Stimulated activated naive CD8-positive, alpha-beta T cell treated with anti-CD3 and anti-CD28 coated beads, Interleukin-15, Interleukin-2, amounts not matched to agents 100 ng/mL and 50 ng/mL, for 24 hours (primary cell): ENCODE measurements around the gene NTRK2.

ENCODE experiments used
- H3K27ac Mint-ChIP-seq: one replicate; pipeline ENCODE4 v1.8.0; 2021; ENCODE audit warnings: mild to moderate bottlenecking, mixed read lengths
- H3K27me3 Mint-ChIP-seq: one replicate; pipeline ENCODE4 v1.8.0; 2021; ENCODE audit warnings: mixed read lengths
- H3K36me3 Mint-ChIP-seq: one replicate; pipeline ENCODE4 v1.8.0; 2021; ENCODE audit warnings: low read depth, mixed read lengths
- H3K4me1 Mint-ChIP-seq: one replicate; pipeline ENCODE4 v1.8.0; 2021; ENCODE audit warnings: low read depth, mixed read lengths
- H3K4me3 Mint-ChIP-seq: one replicate; pipeline ENCODE4 v1.8.0; 2021; ENCODE audit warnings: mild to moderate bottlenecking, mixed read lengths
- H3K9me3 Mint-ChIP-seq: one replicate; pipeline ENCODE4 v1.8.0; 2021; ENCODE audit warnings: mixed read lengths

Gene NTRK2

GRCh38 chr9:84822589-84823233 lies 153.2 kb downstream of the NTRK2 start:
- no peaks in the 10 kb centered on the region for H3K36me3 Mint-ChIP-seq
- H3K27ac Mint-ChIP-seq, result no peak overlapping the region
- H3K9me3 Mint-ChIP-seq, result no peaks in the 10 kb centered on the region
- no peak overlapping the region for H3K4me3 Mint-ChIP-seq
- H3K4me1 Mint-ChIP-seq, result no peaks in the 10 kb centered on the region
- H3K27me3 Mint-ChIP-seq, result peaks cover 5% of the 10 kb centered on the region

- Mint-ChIP-seq H3K9me3 (no peaks in the 10 kb centered on the region), H3K4me1 (no peaks in the 10 kb centered on the region), H3K36me3 (no peaks in the 10 kb centered on the region), H3K27me3 (peaks cover 8% of the 10 kb centered on the region), H3K4me3 (no peak overlapping the region), H3K27ac (no peak overlapping the region)
These were observed 154.1 kb downstream of the NTRK2 start for GRCh38 chr9:84823421-84824271.

GRCh38 chr9:84827216-84827765 lies 157.8 kb downstream of the NTRK2 start:
- no peaks in the 10 kb centered on the region for H3K36me3 Mint-ChIP-seq
- H3K27ac Mint-ChIP-seq, result no peak overlapping the region
- peaks cover 7% of the 10 kb centered on the region for H3K27me3 Mint-ChIP-seq

GRCh38 chr9:84828046-84828445 lies 158.5 kb downstream of the NTRK2 start:
- peaks cover 7% of the 10 kb centered on the region for H3K27me3 Mint-ChIP-seq
- no peak overlapping the region for H3K27ac Mint-ChIP-seq
- no peaks in the 10 kb centered on the region for H3K36me3 Mint-ChIP-seq
- no peak overlapping the region for H3K4me3 Mint-ChIP-seq
- H3K9me3 Mint-ChIP-seq, result no peaks in the 10 kb centered on the region
- no peaks in the 10 kb centered on the region for H3K4me1 Mint-ChIP-seq

More at GRCh38 chr9:84827216-84827765, 157.8 kb downstream of the NTRK2 start:
- H3K4me3 Mint-ChIP-seq, result no peak overlapping the region
- H3K9me3 Mint-ChIP-seq, result no peaks in the 10 kb centered on the region
- no peaks in the 10 kb centered on the region for H3K4me1 Mint-ChIP-seq

- no peak overlapping the region for H3K27ac Mint-ChIP-seq
- H3K36me3 Mint-ChIP-seq, result no peaks in the 10 kb centered on the region
- H3K27me3 Mint-ChIP-seq, result peaks cover 7% of the 10 kb centered on the region
- no peak overlapping the region for H3K4me3 Mint-ChIP-seq
- no peaks in the 10 kb centered on the region for H3K9me3 Mint-ChIP-seq
- H3K4me1 Mint-ChIP-seq, result no peaks in the 10 kb centered on the region
These were observed 159.9 kb downstream of the NTRK2 start for GRCh38 chr9:84829471-84829870.

- H3K27ac Mint-ChIP-seq, result no peak overlapping the region
- H3K4me1 Mint-ChIP-seq, result no peaks in the 10 kb centered on the region
- H3K4me3 Mint-ChIP-seq, result no peak overlapping the region
- no peaks in the 10 kb centered on the region for H3K9me3 Mint-ChIP-seq
- H3K27me3 Mint-ChIP-seq, result peaks cover 8% of the 10 kb centered on the region
- H3K36me3 Mint-ChIP-seq, result no peaks in the 10 kb centered on the region
These were observed 160.6 kb downstream of the NTRK2 start for GRCh38 chr9:84829997-84830696.

- Mint-ChIP-seq H3K27me3 (peaks cover 13% of the 10 kb centered on the region), H3K9me3 (no peaks in the 10 kb centered on the region), H3K36me3 (no peaks in the 10 kb centered on the region), H3K4me1 (no peaks in the 10 kb centered on the region), H3K27ac (no peak overlapping the region), H3K4me3 (no peak overlapping the region)
These were observed 161.8 kb downstream of the NTRK2 start for GRCh38 chr9:84831377-84831776.

- no peaks in the 10 kb centered on the region for H3K9me3 Mint-ChIP-seq
- peaks cover 13% of the 10 kb centered on the region for H3K27me3 Mint-ChIP-seq
- no peak overlapping the region for H3K27ac Mint-ChIP-seq
- no peaks in the 10 kb centered on the region for H3K36me3 Mint-ChIP-seq
- H3K4me1 Mint-ChIP-seq, result no peaks in the 10 kb centered on the region
- H3K4me3 Mint-ChIP-seq, result no peak overlapping the region
These were observed 162.9 kb downstream of the NTRK2 start for GRCh38 chr9:84832453-84832852.

- Mint-ChIP-seq H3K36me3 (no peaks in the 10 kb centered on the region), H3K27me3 (peaks cover 11% of the 10 kb centered on the region), H3K9me3 (no peaks in the 10 kb centered on the region), H3K4me3 (no peak overlapping the region), H3K4me1 (no peaks in the 10 kb centered on the region), H3K27ac (no peak overlapping the region)
These were observed 164.9 kb downstream of the NTRK2 start for GRCh38 chr9:84834426-84834825.

GRCh38 chr9:84835745-84836144 lies 166.2 kb downstream of the NTRK2 start:
- no peaks in the 10 kb centered on the region for H3K4me1 Mint-ChIP-seq
- no peak overlapping the region for H3K4me3 Mint-ChIP-seq
- H3K9me3 Mint-ChIP-seq, result no peaks in the 10 kb centered on the region
- H3K27me3 Mint-ChIP-seq, result peaks cover 9% of the 10 kb centered on the region
- H3K36me3 Mint-ChIP-seq, result no peaks in the 10 kb centered on the region
- no peak overlapping the region for H3K27ac Mint-ChIP-seq

- Mint-ChIP-seq H3K27me3 (peaks cover 17% of the 10 kb centered on the region), H3K27ac (no peak overlapping the region), H3K4me3 (no peak overlapping the region), H3K4me1 (no peaks in the 10 kb centered on the region), H3K36me3 (no peaks in the 10 kb centered on the region), H3K9me3 (no peaks in the 10 kb centered on the region)
These were observed 169.3 kb downstream of the NTRK2 start for GRCh38 chr9:84838879-84839278.

GRCh38 chr9:84839541-84839940 lies 170.0 kb downstream of the NTRK2 start:
- no peaks in the 10 kb centered on the region for H3K36me3 Mint-ChIP-seq
- peaks cover 18% of the 10 kb centered on the region for H3K27me3 Mint-ChIP-seq
- H3K4me1 Mint-ChIP-seq, result no peaks in the 10 kb centered on the region
- no peaks in the 10 kb centered on the region for H3K9me3 Mint-ChIP-seq
- no peak overlapping the region for H3K4me3 Mint-ChIP-seq
- no peak overlapping the region for H3K27ac Mint-ChIP-seq

- Mint-ChIP-seq H3K4me1 (no peaks in the 10 kb centered on the region), H3K36me3 (no peaks in the 10 kb centered on the region), H3K9me3 (no peaks in the 10 kb centered on the region), H3K27ac (no peak overlapping the region), H3K27me3 (peaks cover 13% of the 10 kb centered on the region), H3K4me3 (no peak overlapping the region)
These were observed 172.4 kb downstream of the NTRK2 start for GRCh38 chr9:84841931-84842330.

GRCh38 chr9:84843175-84843824 lies 173.8 kb downstream of the NTRK2 start:
- Mint-ChIP-seq H3K27me3 (peaks cover 13% of the 10 kb centered on the region), H3K36me3 (no peaks in the 10 kb centered on the region), H3K4me3 (no peak overlapping the region), H3K4me1 (no peaks in the 10 kb centered on the region), H3K9me3 (no peaks in the 10 kb centered on the region), H3K27ac (no peak overlapping the region)
